NCI-H345 (cell line): ENCODE data around the gene ACTR3C.
"Not testable (repeated sequence)": the region's sequence is repeated elsewhere in the genome, so short reads cannot be mapped to it uniquely, and the experiment has no call there.

Source experiments
- DNase-seq: peaks from one replicate; lab custom pipeline; 2025; lab: John Stamatoyannopoulos, UW

Gene ACTR3C

DNA sequence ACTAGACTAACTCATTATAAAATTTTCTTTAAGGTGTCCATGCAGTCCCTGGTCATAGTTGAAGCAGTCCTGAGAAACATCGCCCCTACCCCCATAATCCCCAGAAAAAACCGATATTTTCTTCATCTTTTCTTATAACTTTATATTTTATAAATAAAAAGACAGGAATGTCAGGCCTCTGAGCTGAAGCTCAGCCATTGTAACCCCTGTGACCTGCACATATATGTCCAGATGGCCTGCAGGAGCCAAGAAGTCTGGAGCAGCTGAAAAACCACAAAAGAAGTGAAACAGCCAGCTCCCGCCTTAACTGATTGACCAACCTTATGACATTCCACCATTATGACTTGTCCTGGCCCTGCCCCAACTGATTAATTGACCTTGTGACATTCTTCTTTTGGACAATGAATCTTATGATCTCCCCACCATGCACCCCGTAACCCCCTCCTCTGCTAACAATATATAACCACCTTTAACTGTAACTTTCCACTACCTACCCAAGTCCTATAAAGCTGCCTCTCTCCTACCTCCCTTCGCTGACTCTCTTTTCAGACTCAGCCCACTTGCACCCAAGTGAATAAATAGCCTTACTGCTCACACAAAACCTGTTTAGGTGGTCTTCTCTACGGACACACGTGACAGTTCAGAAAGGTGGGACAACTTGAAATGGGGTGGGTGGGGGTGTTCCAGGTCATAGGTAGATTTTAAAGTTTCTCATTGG lies 10.5 kb downstream of the ACTR3C start:
- not testable (repeated sequence) for DNase-seq

DNA sequence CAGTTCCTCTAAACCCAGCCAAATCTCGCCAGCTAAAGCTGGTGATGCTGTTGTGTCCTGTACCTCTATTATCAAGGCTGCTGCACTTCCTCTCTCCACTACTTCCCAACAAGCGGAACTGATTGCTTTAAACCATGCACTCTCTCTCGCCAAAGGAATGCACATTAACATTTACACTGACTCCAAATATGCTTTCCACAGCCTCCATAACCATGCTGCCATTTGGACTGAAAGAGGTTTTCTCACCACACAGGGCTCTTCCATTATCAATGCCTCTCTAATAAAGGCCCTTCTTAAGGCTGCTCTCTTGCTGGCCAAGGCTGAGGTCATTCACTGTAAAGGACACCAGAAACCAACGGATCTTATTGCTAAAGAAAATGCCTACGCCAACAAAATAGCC lies 11.6 kb downstream of the ACTR3C start:
- DNase-seq, result no peak

DNA sequence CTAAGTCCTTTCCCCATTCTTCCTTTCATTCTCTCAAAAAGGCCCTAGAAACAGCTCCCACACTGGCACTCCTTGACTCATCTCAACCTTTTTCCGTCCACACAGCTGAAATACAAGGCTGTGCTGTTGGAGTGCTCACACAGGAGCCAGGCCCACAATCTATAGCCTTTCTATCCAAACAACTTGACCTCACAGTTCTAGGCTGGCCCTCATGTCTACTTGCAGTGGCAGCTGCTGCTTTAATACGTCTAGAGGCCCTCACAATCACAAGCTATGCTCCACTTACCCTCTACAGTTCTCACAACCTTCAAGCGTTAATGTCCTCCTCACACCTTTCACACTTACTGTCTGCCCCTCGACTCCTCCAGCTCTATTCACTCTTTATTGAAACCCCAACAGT lies 12.2 kb downstream of the ACTR3C start:
- DNase-seq, result no peak

DNA sequence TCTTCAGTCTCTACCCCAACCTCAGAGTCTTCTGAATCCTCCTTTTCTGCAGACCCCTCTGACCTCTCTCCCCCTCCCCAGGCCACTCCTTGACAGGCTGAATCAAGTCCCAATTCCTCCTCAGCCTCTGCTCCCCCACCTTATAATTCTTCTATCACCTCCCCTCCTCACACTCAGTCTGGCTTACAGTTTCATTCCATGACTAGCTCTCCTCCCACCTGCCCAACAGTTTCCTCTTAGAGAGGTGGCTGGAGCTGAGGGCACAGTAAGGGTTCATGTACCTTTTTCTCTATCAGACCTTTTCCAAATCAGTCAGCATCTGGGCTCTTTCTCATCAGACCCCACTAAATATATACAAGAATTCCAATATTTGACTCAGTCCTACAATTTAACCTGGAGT lies 14.8 kb downstream of the ACTR3C start:
- no peak for DNase-seq

DNA sequence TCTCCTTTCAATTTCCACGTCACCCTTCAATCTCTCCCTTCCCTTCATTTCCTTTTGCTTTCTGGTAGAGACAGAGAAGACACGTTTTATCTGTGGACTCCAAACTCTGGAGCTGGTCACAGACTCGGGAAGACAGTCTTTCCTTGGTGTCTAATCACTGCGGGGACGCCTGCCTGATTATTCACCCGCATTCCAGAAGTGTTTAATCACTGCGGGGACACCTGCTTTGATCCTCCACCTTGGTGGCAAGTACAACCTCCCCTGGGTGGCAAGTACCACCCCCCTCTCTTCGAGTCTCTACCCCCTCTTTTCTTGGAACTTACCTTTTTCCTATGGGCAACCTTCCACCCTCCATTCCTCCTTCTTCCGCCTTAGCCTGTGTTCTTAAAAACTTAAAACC lies 15.4 kb downstream of the ACTR3C start:
- DNase-seq, result no peak

DNA sequence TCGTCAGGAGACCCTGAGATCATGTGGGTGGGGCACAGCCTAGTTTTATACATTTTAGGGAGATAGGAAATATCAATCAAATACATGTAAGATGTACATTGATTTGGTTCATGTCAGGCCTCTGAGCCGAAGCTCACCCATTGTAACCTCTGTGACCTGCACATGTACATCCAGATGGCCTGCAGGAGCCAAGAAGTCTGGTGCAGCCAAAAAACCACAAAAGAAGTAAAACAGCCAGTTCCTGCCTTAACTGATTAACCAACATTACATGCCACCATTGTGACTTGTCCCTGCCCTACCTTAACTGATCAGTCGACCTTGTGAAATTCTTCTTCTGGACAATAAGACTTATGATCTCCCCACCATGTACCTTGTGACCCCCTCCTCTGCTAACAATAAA lies 16.2 kb downstream of the ACTR3C start:
- DNase-seq, result no peak

DNA sequence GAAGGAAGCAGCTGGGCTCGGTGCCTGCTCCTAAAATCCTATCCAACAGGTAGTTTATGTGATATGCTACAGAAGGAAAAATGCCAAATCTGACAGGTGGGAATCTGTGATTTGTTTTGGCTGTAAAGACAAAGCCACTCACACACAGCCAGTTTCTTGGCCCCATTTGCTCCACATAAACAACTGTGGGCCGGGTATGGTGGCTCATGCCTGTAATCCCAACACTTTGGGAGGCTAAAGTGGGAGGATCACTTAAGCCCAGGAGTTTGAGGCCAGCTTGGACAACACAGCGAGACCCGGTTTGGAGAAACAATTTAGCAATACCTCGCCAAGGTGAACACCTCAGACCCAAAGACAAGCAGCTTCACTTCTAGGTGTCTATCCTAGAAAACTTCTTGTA lies 17.0 kb downstream of the ACTR3C start:
- DNase-seq, result not testable (repeated sequence)

DNA sequence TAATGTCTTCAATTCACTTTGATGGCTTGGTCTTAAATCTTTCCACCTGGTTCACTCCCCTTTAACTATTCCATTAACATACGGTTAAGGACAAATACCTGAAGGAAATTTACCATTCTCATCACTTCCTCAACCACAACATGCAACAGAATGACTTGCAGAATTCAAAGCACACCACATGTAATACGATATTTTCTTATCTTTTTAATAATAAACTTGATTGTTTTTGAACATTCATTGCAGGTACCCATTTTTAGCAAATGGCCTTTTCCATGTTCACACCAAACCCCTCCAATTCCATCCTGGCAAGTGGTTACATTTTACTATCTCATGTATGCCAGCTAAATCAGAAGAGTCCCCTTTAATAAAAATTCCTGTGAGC lies 17.5 kb downstream of the ACTR3C start:
- DNase-seq, result not testable (repeated sequence)

DNA sequence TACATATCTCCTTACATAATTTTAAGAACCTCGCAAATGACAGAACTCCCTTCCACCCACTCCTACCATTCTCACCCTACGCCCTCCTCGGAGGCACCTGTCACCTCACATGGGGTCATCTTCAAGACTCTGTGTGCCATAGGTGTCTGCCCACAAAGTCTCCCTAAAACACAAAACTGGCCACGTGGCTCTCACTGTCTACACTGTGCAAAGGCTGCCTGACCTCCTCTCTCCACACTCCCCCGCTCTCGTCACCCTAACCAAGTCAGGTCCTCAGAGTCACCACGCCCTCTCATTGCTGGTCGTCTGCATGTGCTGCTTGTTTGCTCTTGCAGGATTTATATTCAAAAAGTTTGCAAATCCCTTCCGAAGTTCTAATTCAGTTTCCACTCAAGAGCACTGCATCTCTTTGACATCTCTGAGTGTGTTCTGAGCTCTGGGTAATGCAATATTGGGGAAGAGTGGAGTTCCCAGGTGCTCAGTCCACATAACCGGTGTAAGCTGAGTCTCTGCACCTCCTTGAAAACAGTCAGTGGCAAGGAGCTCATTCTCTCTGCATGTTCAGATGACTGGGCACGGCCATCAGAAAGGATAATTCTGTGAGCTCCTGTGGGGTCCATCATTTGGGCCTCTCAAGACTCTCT lies 18.0 kb downstream of the ACTR3C start:
- DNase-seq, result not testable (repeated sequence)

DNA sequence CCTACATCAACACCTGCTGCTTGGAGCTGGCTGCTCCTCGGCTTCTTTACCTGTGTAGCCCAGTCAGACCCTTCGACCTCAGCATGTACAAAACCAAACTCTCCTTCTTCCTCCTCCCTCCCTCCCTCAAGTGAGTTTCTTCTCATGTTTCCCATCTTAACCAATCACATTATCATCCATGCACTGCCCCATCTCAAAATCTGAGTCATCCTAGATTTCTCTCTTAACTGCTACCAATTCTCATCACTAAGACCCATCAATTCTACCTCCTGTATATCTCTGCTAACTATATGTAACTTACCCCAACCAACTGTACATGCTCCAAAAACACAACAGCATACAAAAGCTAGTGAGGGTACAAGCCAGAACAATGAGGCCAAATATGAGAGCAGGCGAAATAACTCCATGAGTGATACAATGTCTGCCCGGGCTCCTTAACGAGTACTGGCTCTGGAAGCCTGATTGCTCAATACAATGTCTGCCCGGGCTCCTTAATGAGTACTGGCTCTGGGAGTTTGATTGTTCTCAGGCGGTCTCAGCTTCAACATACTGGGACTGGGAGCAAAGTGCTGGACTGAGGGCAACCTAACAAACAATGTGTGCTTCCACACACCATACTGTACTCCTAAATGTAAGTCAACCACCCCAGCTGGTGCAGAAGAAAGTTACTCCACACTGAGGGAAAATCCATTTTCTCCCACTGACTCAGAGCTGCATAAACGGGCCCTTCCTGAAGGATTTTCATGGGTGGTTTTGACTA lies 18.7 kb downstream of the ACTR3C start:
- DNase-seq, result not testable (repeated sequence)

DNA sequence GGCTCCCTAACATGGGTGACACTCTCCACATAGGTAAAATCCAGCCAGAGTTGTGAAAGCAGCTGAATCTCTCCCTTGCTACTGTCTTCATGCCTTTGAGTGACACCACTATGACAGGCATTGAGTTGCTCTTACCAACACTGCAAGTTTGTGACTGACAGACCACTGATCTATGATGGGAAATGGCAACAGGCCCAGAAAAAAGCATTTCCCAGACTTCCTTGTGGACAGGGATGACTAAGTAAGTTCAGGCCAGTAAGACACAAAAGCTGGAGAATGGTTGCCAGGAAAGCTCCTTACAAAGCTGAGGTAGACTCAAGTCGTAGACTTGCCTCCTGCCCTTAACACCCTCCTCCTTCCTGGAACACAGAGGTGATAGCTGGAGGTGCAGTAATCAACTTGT lies 20.4 kb downstream of the ACTR3C start:
- not testable (repeated sequence) for DNase-seq

DNA sequence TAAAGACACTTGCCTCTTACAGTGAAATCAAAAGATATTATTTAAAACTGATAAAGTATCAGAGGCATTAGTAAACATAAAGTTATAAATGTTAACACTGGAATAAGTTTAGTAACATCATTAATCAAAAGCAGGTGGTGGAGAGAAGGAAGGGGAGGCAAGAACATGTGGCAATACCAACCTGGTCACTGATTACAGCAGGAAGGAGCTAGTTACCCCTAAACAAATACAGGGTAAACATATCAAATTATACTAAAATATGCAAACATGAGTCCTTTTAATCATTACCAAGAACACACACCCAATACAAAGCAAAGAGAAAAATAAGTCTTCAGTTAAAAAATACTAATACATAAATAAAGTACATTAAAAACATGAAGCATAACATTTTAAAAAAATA lies 25.4 kb downstream of the ACTR3C start:
- not testable (repeated sequence) for DNase-seq

DNA sequence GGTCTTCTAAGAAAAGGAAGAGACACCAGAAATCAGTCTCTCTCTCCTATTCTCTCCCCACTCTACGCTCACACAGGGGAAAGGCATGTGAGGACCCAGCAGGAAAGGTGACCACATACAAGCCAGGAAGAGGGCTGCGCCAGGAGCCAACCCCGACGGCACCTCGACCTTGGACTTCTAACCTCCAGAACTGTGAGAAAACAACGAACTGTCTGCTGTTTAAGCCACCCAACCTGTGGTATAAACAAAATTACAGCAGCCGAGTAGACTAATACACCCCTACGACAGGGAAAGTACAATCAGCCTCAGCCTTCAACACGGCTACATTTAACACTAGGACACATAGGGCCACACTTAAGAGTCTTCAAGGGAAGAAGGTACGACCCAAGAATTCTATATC lies 26.5 kb downstream of the ACTR3C start:
- DNase-seq, result not testable (repeated sequence)

DNA sequence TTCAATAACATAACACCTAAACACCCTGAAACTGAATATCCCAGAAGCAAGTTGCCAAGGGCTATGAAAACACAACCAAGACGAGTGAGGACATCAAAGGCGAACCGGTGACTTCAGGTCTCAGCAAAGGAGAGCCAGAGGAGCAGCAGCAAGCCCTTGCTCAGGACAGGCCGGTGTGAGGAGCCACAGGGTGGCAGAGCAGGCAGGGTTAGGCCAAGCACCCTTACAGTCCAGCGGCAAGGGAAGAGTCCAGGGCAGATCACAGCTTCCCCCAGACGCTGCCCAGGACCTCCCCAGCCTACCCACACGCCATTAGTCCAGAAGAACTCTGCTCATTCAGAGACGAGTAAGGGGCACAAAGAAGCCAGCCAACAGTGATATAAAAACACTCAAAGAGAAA lies 27.7 kb downstream of the ACTR3C start:
- DNase-seq, result not testable (repeated sequence)

DNA sequence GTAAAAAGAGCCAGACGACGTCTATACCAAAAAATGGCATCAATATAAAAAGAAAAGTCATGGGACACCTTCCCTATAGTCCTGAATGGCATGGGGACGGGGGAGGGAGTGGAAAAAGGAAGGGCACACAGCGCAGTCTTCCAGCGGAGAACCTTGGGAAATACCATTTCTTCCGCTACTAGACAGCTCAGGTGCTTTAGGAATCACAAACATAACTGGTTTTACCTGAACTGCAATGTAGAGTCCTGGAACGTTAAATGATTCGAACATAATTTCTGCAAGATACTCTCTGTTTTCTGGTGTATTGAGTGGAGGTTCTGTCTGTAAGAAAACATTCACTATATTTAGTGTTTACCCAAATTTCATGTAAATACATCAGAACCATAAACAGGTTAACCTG lies 28.3 kb downstream of the ACTR3C start:
- DNase-seq, result not testable (repeated sequence)

DNA sequence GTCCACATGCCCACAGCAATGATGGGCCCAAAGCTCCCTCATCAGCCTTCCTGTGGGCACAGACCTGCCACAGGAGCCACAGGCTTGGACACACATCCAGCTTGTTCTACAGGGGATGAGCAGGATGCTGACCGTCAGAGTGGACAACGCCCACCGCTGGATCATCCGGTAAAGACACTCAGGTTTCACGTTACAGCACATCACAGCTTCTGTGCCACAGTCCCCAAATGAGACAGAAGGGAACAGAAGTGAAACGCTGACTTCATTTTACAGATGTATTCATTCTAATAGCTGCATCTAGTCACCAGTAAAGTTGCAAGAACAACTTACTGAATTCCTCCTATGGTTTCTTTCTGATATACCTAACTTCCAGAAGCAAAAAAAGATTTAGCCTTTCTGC lies 33.0 kb downstream of the ACTR3C start:
- DNase-seq, result not testable (repeated sequence)

DNA sequence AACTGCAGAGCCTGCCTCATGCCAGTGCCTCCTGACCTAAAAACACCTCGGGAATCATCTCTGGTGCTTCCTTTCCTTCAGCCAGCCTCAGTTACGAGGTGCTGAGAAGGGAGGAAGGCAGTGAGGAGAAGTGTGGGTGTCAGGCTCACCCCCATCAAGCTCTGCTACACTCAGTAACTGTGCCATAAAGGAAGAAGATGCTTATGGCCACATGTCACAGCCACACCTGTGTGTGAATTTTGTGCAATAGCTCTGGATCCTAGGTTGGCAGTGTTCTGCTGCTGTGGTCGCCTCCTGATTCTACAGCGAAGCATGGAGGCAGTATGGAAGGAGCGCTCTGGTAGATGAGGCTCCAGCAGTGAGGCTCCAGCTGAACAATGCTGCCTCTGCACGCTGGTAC lies 34.5 kb downstream of the ACTR3C start:
- DNase-seq, result not testable (repeated sequence)

DNA sequence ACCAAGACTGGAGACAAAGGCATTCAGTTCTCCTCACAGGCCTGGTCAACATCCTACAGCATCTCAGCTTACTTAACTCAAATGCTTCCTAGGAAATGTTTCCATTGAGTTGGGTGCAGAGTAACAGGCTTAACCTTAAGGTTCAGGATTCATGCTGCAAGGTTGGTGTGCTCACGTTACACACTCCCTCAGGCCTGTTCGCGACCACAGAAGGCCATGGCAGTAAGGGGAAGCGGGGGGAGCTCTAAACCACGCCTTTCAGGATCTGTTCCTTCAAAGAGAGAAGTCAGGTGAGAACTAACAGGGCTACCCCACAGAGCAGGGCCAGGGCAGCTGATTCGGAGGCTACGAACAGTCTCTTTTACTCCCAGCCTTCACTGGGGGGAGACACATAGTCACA lies 35.5 kb downstream of the ACTR3C start:
- DNase-seq, result not testable (repeated sequence)

DNA sequence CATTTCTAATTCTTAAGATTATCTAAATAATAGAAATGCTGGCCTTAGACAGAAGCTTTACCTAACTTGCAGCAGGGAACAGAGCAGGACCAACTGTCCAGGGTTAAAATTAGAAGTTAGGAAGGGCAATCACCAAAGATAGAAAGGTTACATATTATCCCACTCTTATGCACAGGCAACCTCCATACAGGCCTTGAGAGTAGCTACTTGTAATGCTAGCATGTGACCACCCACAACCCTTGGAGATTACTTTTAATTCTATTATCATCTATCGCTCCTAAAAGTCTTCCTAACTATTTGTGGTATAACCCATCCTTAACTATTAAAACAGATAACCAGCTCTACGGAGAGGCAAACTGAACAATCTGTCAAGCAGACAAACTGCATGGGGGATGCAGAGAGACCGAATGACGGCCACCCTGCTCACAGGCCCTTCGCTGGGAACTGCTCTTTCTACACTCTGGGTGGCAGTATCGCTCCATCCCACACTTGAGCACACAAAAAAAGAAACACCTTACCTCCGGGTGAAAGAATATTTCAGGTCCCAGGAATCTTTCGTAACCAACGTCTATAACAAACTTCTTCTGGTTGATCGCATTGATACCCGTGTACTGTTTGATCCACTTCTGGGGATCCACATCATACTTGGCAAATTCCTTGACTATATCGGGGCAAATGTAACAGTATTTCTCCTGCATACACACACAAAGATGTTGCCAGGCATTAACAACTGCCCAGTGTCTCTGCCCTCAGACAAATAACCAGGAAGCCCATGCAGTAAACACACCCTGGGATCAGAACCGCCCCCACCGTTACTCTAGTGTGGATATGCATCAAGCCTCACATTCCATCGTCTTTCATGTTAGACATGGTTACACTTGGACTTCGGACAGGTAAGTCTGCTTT lies 37.2 kb downstream of the ACTR3C start:
- DNase-seq, result peak; percentile 17

DNA sequence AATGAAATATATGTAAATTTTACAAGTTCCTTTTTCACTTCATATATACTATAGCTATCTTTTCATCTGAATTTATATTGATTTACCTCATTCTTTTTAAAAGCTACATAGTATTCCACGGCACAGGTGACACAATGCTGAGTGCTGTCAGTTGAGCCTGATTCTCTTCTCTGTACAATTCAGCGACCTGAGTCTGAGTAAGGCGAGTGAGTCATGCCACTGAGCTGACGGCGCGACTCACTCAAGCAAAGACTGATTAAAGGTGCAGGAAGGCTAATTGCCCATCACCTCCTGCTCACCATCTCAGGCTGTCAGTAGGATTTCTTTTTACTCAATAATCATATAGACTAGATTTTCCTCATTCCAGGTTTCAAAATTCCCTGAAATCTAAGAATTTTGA lies 39.7 kb downstream of the ACTR3C start:
- not testable (repeated sequence) for DNase-seq

DNA sequence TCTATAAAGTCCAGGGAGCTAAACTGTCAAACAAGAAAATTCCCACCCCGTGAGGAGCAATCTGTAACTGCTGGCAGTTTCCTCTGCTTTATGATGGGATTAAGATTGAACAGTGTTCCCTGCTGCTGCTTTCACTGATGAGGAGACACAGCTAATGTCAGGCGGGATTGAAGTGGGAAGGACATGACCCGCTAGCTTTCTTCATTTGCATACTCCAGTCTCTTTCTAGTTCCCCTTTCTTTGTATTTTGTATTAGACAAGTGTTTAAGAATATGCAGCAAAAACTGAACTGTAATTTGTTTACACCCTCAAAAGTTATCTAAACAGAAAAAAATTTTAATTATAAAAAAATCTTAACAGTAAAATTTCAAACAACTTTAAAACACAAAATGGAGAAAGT lies 40.2 kb downstream of the ACTR3C start:
- not testable (repeated sequence) for DNase-seq
